Endothelial cell of umbilical vein (primary cell): ENCODE data around the gene DPH7. TPM values are rescaled to one million over a fixed set of nuclear protein-coding genes. Genes with fewer than 3 reads are reported as not detected.
"Not testable (repeated sequence)": the region's sequence is repeated elsewhere in the genome, so short reads cannot be mapped to it uniquely, and the experiment has no call there.

Experiments used
- BruUV-seq: library from RNA; stranded (reverse); fragments of 400-500 nt; replicated peaks from 2 replicates; lab custom pipeline; 2021; lab: Mats Ljungman, UMichigan
- CTCF ChIA-PET: fragments of 300-600, 350-600 bp; sonication (Branson Sonifier 250); formaldehyde crosslinking; loops from one replicate; lab custom pipeline; 2021; ENCODE audit warnings: antibody characterized with exemption, inconsistent platforms; lab: Charles Lee
- POLR2A ChIA-PET: fragments of 300-600, 350-600 bp; sonication (Branson Sonifier 250); formaldehyde crosslinking; loops from one replicate; lab custom pipeline; 2021; ENCODE audit warnings: antibody characterized with exemption, inconsistent platforms; lab: Charles Lee
- DNase-seq: peaks from one replicate; pipeline ENCODE4 v3.0.0-alpha.2; 2011; ENCODE audit warnings: low read depth, low spot score
- FAIRE-seq: peaks from 2 replicates; lab custom pipeline; 2011; peaks lifted over from hg19 to GRCh38; lab: Jason Lieb, UNC
- H2AFZ ChIP-seq: 2 replicates; pipeline ENCODE4 v1.6.0; 2012; ENCODE audit warnings: low read depth, low read length, control low read depth, inconsistent platforms
- H3K27ac ChIP-seq: 2 replicates; pipeline ENCODE4 v1.5.1; 2011; ENCODE audit warnings: low read depth, mild to moderate bottlenecking, control low read depth, low read length, moderate library complexity; ENCODE audit not compliant: insufficient read depth
- H3K27me3 ChIP-seq, 2 experiments: 2 replicates each; pipeline versions ENCODE4 v1.6.0 to v1.6.1; 2011; ENCODE audit warnings: low read length in 2 of 2, mixed read lengths in 1 of 2; ENCODE audit not compliant: control insufficient read depth in 2 of 2, insufficient read depth in 2 of 2
- H3K36me3 ChIP-seq, 2 experiments: 2 replicates in 1 of 2; 3 replicates in 1 of 2; pipeline ENCODE4 v1.5.1; 2011; ENCODE audit warnings: low read length in 2 of 2, mild to moderate bottlenecking in 1 of 2, moderate library complexity in 1 of 2; ENCODE audit not compliant: control insufficient read depth in 2 of 2, insufficient read depth in 2 of 2; ENCODE audit errors: extremely low read depth in 1 of 2
- H3K4me1 ChIP-seq: 3 replicates; pipeline ENCODE4 v1.5.1; 2011; ENCODE audit warnings: mild to moderate bottlenecking, low read length; ENCODE audit not compliant: control insufficient read depth, insufficient read depth; ENCODE audit errors: extremely low read depth
- H3K4me2 ChIP-seq: 2 replicates; pipeline ENCODE4 v1.6.1; 2011; ENCODE audit warnings: low read length, control low read depth, mixed read lengths; ENCODE audit not compliant: insufficient read depth
- H3K4me3 ChIP-seq, 3 experiments: fragments of 200-600 bp in 1 of 3; sonication (generic), shearing (Covaris generic) in 1 of 3; replicated peaks in 1 of 3; 2 replicates each; pipeline ENCODE4 v1.5.1; 2011 to 2016; ENCODE audit warnings: control low read depth in 3 of 3, low read length in 3 of 3, mild to moderate bottlenecking in 2 of 3, inconsistent platforms in 1 of 3, low read depth in 1 of 3, moderate library complexity in 1 of 3; ENCODE audit not compliant: insufficient read depth in 1 of 3
- H3K79me2 ChIP-seq: 2 replicates; pipeline ENCODE4 v1.6.0; 2012; ENCODE audit warnings: low read length, inconsistent platforms; ENCODE audit not compliant: control insufficient read depth, insufficient read depth
- H3K9ac ChIP-seq: replicated peaks from 2 replicates; pipeline ENCODE3; 2011; ENCODE audit warnings: low read length, control low read depth; ENCODE audit not compliant: insufficient read depth; ENCODE audit errors: extremely low read depth
- H3K9me1 ChIP-seq: replicated peaks from 3 replicates; pipeline ENCODE4 v1.6.0; 2011; ENCODE audit warnings: mild to moderate bottlenecking, low read length; ENCODE audit not compliant: control insufficient read depth, insufficient read depth; ENCODE audit errors: extremely low read depth
- H3K9me3 ChIP-seq: replicated peaks from 2 replicates; pipeline ENCODE4 v1.5.1; 2012; ENCODE audit warnings: low read length, inconsistent platforms; ENCODE audit not compliant: control insufficient read depth, insufficient read depth
- H4K20me1 ChIP-seq: replicated peaks from 2 replicates; pipeline ENCODE3; 2011; ENCODE audit warnings: mild to moderate bottlenecking, low read length; ENCODE audit not compliant: control insufficient read depth, insufficient read depth; ENCODE audit errors: extremely low read depth
- EZH2 ChIP-seq: IDR thresholded peaks from 2 replicates; pipeline ENCODE4 v1.6.1; 2012; ENCODE audit warnings: borderline replicate concordance, low read depth, mild to moderate bottlenecking, moderate library complexity, low read length, inconsistent platforms; ENCODE audit not compliant: severe bottlenecking
- FOS ChIP-seq: IDR thresholded peaks from 2 replicates; pipeline ENCODE4 v1.6.1; 2011; ENCODE audit warnings: mild to moderate bottlenecking, low read length, moderate library complexity, borderline replicate concordance; ENCODE audit not compliant: insufficient read depth
- GATA2 ChIP-seq: IDR thresholded peaks from 2 replicates; pipeline ENCODE4 v1.7.0; 2011; ENCODE audit warnings: low read depth, mild to moderate bottlenecking, moderate library complexity, mixed read lengths, low read length; ENCODE audit not compliant: insufficient read length, insufficient read depth
- MYC ChIP-seq: IDR thresholded peaks from one replicate; pipeline ENCODE4 v1.6.1; 2011; ENCODE audit warnings: mild to moderate bottlenecking, low read depth, low read length
- POLR2A ChIP-seq: IDR thresholded peaks from 2 replicates; pipeline ENCODE4 v1.6.1; 2012; ENCODE audit warnings: low read depth, mild to moderate bottlenecking, control low read depth, low read length
- POLR2AphosphoS5 ChIP-seq: IDR thresholded peaks from 2 replicates; pipeline ENCODE4 v1.6.1; 2012; ENCODE audit warnings: low read depth, mild to moderate bottlenecking, control low read depth, low read length, moderate library complexity; ENCODE audit not compliant: insufficient read depth
- dilution Hi-C: fragments of 300-500 bp; cut with MboI; formaldehyde crosslinking; loops from one replicate; pipeline ENCODE4 v1.15.0; 2019; ENCODE audit warnings: low sequenced_read_pairs; ENCODE audit not compliant: extremely low pct_ligation_motif_present
- intact Hi-C: fragments of 100-400 bp; cut with micrococcal nuclease; formaldehyde crosslinking; loops from one replicate; pipeline ENCODE4 v1.10.0; 2022
- polyA plus RNA-seq, 4 experiments: library from polyadenylated mRNA; depleted of rRNA in 3 of 4; stranded (reverse) in 3 of 4; unstranded in 1 of 4; fragments of >200 nt; gene quantifications; 2 replicates each; pipeline versions ENCODE4 v1.2.1 to v1.2.3, GENCODE V29; 2011 to 2012; ENCODE audit warnings: missing spikeins in 1 of 4
- total RNA-seq: library from RNA; stranded (reverse); gene quantifications from 2 replicates; pipeline ENCODE4 v1.2.3, GENCODE V29; 2021
- TF ChIP-seq, protein P1 (sequence below): IDR thresholded peaks from 2 replicates; pipeline ENCODE4 v1.6.1; 2011; ENCODE audit not compliant: insufficient read depth, insufficient read length
- TF ChIP-seq, protein P2 (sequence below), 2 donors: IDR thresholded peaks; 1 replicate in 1 of 2; 2 replicates in 1 of 2; pipeline ENCODE4 v1.5.1; 2011; ENCODE audit warnings: low read length in 2 of 2, mild to moderate bottlenecking in 2 of 2, moderate library complexity in 2 of 2, control low read depth in 1 of 2, inconsistent platforms in 1 of 2, low read depth in 1 of 2; ENCODE audit not compliant: insufficient read depth in 1 of 2; ENCODE audit errors: extremely low read depth in 1 of 2

DPH7 gene
- total and polyA plus RNA-seq, 2 donors (not counting 3 experiments of a cell fraction or from before 2014, with no cell fraction given) = 41.8 to 43.2 TPM

DNA sequence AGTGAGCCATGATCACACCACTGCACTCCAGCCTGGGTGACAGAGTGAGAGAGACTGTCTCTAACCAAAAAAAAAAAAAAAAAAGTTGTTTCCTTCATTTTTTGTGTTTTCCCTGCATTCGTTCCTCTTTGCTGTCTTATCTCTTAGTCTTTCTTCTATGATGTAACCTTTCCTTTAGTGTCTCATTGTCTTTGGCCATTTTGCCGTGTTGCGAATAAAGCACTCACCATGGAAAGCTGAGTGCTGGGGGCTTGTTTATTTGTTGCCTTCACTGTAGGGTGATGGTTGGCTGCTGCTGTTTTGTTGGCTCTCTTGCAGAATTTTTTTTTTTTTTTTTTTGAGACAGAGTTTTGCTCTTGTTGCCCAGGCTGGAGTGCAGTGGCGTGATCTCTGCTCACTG, 47.7 kb upstream of the DPH7 start:
- TF ChIP-seq POLR2A = no peak
- TF ChIP-seq MYC = no peak
- TF ChIP-seq, protein P1, sequence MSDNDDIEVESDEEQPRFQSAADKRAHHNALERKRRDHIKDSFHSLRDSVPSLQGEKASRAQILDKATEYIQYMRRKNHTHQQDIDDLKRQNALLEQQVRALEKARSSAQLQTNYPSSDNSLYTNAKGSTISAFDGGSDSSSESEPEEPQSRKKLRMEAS = no peak
- TF ChIP-seq POLR2AphosphoS5 = no peak
- no peak for TF ChIP-seq EZH2
- TF ChIP-seq GATA2 = no peak
- no peak for TF ChIP-seq FOS
- TF ChIP-seq, protein P2, sequence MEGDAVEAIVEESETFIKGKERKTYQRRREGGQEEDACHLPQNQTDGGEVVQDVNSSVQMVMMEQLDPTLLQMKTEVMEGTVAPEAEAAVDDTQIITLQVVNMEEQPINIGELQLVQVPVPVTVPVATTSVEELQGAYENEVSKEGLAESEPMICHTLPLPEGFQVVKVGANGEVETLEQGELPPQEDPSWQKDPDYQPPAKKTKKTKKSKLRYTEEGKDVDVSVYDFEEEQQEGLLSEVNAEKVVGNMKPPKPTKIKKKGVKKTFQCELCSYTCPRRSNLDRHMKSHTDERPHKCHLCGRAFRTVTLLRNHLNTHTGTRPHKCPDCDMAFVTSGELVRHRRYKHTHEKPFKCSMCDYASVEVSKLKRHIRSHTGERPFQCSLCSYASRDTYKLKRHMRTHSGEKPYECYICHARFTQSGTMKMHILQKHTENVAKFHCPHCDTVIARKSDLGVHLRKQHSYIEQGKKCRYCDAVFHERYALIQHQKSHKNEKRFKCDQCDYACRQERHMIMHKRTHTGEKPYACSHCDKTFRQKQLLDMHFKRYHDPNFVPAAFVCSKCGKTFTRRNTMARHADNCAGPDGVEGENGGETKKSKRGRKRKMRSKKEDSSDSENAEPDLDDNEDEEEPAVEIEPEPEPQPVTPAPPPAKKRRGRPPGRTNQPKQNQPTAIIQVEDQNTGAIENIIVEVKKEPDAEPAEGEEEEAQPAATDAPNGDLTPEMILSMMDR (IDR thresholded peaks at IDR 0.05; ENCODE audit: extremely low read depth in 1 of 2, insufficient read depth in 1 of 2, low read depth in 1 of 2, low read length in 2 of 2) = no peak
- Histone ChIP-seq H3K9me3 (no peaks in the 10 kb centered on the region), H2AFZ (no peak overlapping the region), H3K27me3 (no peaks in the 10 kb centered on the region), H3K9ac (no peak overlapping the region), H3K4me1 (peaks cover 6% of the 10 kb centered on the region), H3K9me1 (no peaks in the 10 kb centered on the region), H4K20me1 (peaks cover 2% of the 10 kb centered on the region), H3K4me2 (no peak overlapping the region), H3K36me3 (no peaks in the 10 kb centered on the region), H3K79me2 (peaks cover 90% of the 10 kb centered on the region), H3K4me3 (no peak overlapping the region), H3K27ac (no peak overlapping the region)
- dilution Hi-C loops = no loop called here
- DNase-seq (no peak), FAIRE-seq (no peak)
- ChIA-PET CTCF (no interaction called here), POLR2A (no interaction called here)
- BruUV-seq = no TSS peak
- intact Hi-C loops = no loop called here

DNA sequence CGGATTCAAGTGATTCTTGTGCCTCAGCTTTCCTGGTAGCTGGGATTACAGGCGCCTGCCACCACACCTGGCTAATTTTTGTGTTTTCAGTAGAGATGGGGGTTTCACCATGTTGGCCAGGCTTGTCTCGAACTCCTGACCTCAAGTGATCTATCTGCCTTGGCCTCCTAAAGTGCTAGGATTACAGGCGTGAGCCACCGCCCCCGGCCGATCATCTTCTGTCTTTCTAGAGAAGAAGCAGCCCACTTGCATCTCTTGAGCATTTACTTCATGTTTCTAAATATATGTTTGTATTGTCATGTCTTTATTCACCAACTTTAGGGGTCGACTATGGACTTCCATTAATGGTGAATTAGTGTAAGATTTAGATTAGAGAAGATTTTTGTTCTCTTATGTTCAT, 43.5 kb upstream of the DPH7 start:
- FAIRE-seq, CTCF ChIA-PET: not testable (repeated sequence)

More for the DNA sequence above, 43.5 kb upstream of the DPH7 start:
- H3K4me2 ChIP-seq, H3K9me3 ChIP-seq, dilution Hi-C loops, H4K20me1 ChIP-seq, H3K36me3 ChIP-seq, H3K27ac ChIP-seq, H3K9ac ChIP-seq, BruUV-seq, H3K4me3 ChIP-seq, H2AFZ ChIP-seq, H3K9me1 ChIP-seq, DNase-seq, POLR2A ChIA-PET, H3K27me3 ChIP-seq: not testable (repeated sequence)
- intact Hi-C loops = loop anchor here (5.0 kb wide), 1 partner anchor 50 kb away; no protein-coding TSS in a partner anchor
- Histone ChIP-seq H3K79me2 (peaks cover 86% of the 10 kb centered on the region), H3K4me1 (peaks cover 22% of the 10 kb centered on the region)
